Stomach smooth muscle (tissue), 2 donors: Measurements from ENCODE around the gene CNOT11.

Experiments
- H3K27ac ChIP-seq: one replicate; pipeline ENCODE4 v1.7.0; 2013; ENCODE audit warnings: mild to moderate bottlenecking, low read length, inconsistent platforms
- H3K27me3 ChIP-seq, 2 donors: one replicate each; pipeline ENCODE4 v1.7.0; 2013; ENCODE audit warnings: low read length in 2 of 2; ENCODE audit not compliant: insufficient read depth in 2 of 2, control insufficient read depth in 1 of 2
- H3K36me3 ChIP-seq, 2 donors: one replicate each; pipeline ENCODE4 v1.7.0; 2013; ENCODE audit warnings: low read length in 2 of 2; ENCODE audit not compliant: control insufficient read depth in 2 of 2, insufficient read depth in 2 of 2
- H3K4me1 ChIP-seq: one replicate; pipeline ENCODE4 v1.7.0; 2013; ENCODE audit warnings: low read length; ENCODE audit not compliant: control insufficient read depth, insufficient read depth
- H3K4me3 ChIP-seq, 2 donors: one replicate each; pipeline ENCODE4 v1.7.0; 2013; ENCODE audit warnings: low read length in 2 of 2
- H3K9ac ChIP-seq, 2 donors: one replicate each; pipeline ENCODE4 v1.7.0; 2013; ENCODE audit warnings: low read length in 2 of 2, mild to moderate bottlenecking in 1 of 2
- H3K9me3 ChIP-seq, 2 donors: one replicate each; pipeline ENCODE4 v1.7.0; 2013; ENCODE audit warnings: low read length in 2 of 2; ENCODE audit not compliant: control insufficient read depth in 2 of 2
- donor health status: healthy.
- donor health status: Pancreatic carcinoma.

Gene CNOT11

GRCh38 chr2:101299604-101300003, 46.9 kb downstream of the CNOT11 start:
- no peak overlapping the region for H3K9ac ChIP-seq
- H3K27me3 ChIP-seq: no peaks in the 10 kb centered on the region
- H3K9me3 ChIP-seq: no peaks in the 10 kb centered on the region
- H3K4me1 ChIP-seq: peaks cover 7% of the 10 kb centered on the region
- H3K4me3 ChIP-seq: no peak overlapping the region
- H3K27ac ChIP-seq: no peak overlapping the region
- H3K36me3 ChIP-seq: peaks cover 0 to 3% of the 10 kb centered on the region in 2 donors

- Histone ChIP-seq H3K36me3 (no peaks in the 10 kb centered on the region), H3K4me1 (peaks cover 9% of the 10 kb centered on the region), H3K4me3 (no peak overlapping the region), H3K27me3 (no peaks in the 10 kb centered on the region), H3K9me3 (no peaks in the 10 kb centered on the region), H3K9ac (no peak overlapping the region), H3K27ac (no peak overlapping the region)
Measured at GRCh38 chr2:101300164-101300563, 47.5 kb downstream of the CNOT11 start.

- Histone ChIP-seq H3K4me1 (peaks cover 16% of the 10 kb centered on the region), H3K27me3 (no peaks in the 10 kb centered on the region), H3K27ac (no peak overlapping the region), H3K36me3 (no peaks in the 10 kb centered on the region), H3K9ac (no peak overlapping the region), H3K4me3 (no peak overlapping the region), H3K9me3 (no peaks in the 10 kb centered on the region)
Measured at GRCh38 chr2:101300836-101301235, 48.1 kb downstream of the CNOT11 start.

- Histone ChIP-seq H3K27ac (no peak overlapping the region), H3K27me3 (no peaks in the 10 kb centered on the region), H3K9me3 (no peaks in the 10 kb centered on the region), H3K36me3 (no peaks in the 10 kb centered on the region), H3K4me3 (no peak overlapping the region), H3K9ac (no peak overlapping the region), H3K4me1 (peaks cover 22% of the 10 kb centered on the region)
Measured at GRCh38 chr2:101302016-101302415, 49.3 kb downstream of the CNOT11 start.

GRCh38 chr2:101303688-101304087, 51.0 kb downstream of the CNOT11 start:
- Histone ChIP-seq H3K9ac (no peak overlapping the region), H3K9me3 (no peaks in the 10 kb centered on the region), H3K36me3 (no peaks in the 10 kb centered on the region), H3K27ac (no peak overlapping the region), H3K27me3 (no peaks in the 10 kb centered on the region), H3K4me1 (peaks cover 37% of the 10 kb centered on the region), H3K4me3 (no peak overlapping the region)

GRCh38 chr2:101305035-101305434, 52.3 kb downstream of the CNOT11 start:
- Histone ChIP-seq H3K4me3 (peak overlapping the region; percentile 8 to 79), H3K4me1 (peaks cover 38% of the 10 kb centered on the region)

GRCh38 chr2:101305492-101306078, 52.9 kb downstream of the CNOT11 start:
- Histone ChIP-seq H3K27ac (no peak overlapping the region), H3K27me3 (no peaks in the 10 kb centered on the region), H3K9ac (peak overlapping the region in 1 of 2 donors; percentile 28), H3K4me1 (peaks cover 38% of the 10 kb centered on the region), H3K4me3 (peak overlapping the region; percentile 79 to 93), H3K36me3 (no peaks in the 10 kb centered on the region), H3K9me3 (no peaks in the 10 kb centered on the region)

More at GRCh38 chr2:101305035-101305434, 52.3 kb downstream of the CNOT11 start:
- no peaks in the 10 kb centered on the region for H3K36me3 ChIP-seq
- H3K9me3 ChIP-seq: no peaks in the 10 kb centered on the region
- H3K9ac ChIP-seq: peak overlapping the region in 1 of 2 donors; percentile 28
- no peak overlapping the region for H3K27ac ChIP-seq
- no peaks in the 10 kb centered on the region for H3K27me3 ChIP-seq

- Histone ChIP-seq H3K9ac (peak overlapping the region in 1 of 2 donors; percentile 88), H3K27me3 (no peaks in the 10 kb centered on the region), H3K4me1 (peaks cover 38% of the 10 kb centered on the region), H3K36me3 (no peaks in the 10 kb centered on the region), H3K9me3 (no peaks in the 10 kb centered on the region), H3K4me3 (peak overlapping the region; percentile 79 to 93), H3K27ac (peak overlapping the region; percentile 20)
Measured at GRCh38 chr2:101306410-101306809, 53.7 kb downstream of the CNOT11 start.

GRCh38 chr2:101307503-101307902, 54.8 kb downstream of the CNOT11 start:
- Histone ChIP-seq H3K27ac (peak overlapping the region; percentile 67), H3K9me3 (no peaks in the 10 kb centered on the region), H3K4me3 (peak overlapping the region; percentile 79 to 93), H3K27me3 (no peaks in the 10 kb centered on the region), H3K9ac (peak overlapping the region; percentile 60 to 88), H3K36me3 (no peaks in the 10 kb centered on the region), H3K4me1 (peaks cover 38% of the 10 kb centered on the region)

- Histone ChIP-seq H3K4me3 (peak overlapping the region; percentile 79 to 93), H3K9me3 (no peaks in the 10 kb centered on the region), H3K36me3 (no peaks in the 10 kb centered on the region), H3K27ac (peak overlapping the region; percentile 67), H3K9ac (peak overlapping the region; percentile 60 to 88), H3K27me3 (no peaks in the 10 kb centered on the region), H3K4me1 (peaks cover 38% of the 10 kb centered on the region)
Measured at GRCh38 chr2:101307950-101308431, 55.3 kb downstream of the CNOT11 start.

- Histone ChIP-seq H3K9me3 (no peaks in the 10 kb centered on the region), H3K9ac (peak within 1 kb of the TSS; percentile 88 to 92), H3K27ac (peak within 1 kb of the TSS; percentile 67), H3K4me1 (peaks cover 38% of the 10 kb centered on the region), H3K27me3 (no peaks in the 10 kb centered on the region), H3K4me3 (peak within 1 kb of the TSS; percentile 79 to 93), H3K36me3 (no peaks in the 10 kb centered on the region)
Measured at GRCh38 chr2:101308432-101309210, 55.9 kb downstream of the CNOT11 start, which contains the start of gene RNF149. Gene RNF149, minus strand, starts transcription at chr2:101308701. Its CDS starts 113 bp downstream, at chr2:101308588.
